Measurements from ENCODE around the gene ESPL1. TPM values are rescaled to one million over a fixed set of nuclear protein-coding genes. Genes with fewer than 3 reads are reported as not detected.

Gene ESPL1
- total RNA-seq, 1 experiment from 2014 or later = 61.4 TPM

DNA sequence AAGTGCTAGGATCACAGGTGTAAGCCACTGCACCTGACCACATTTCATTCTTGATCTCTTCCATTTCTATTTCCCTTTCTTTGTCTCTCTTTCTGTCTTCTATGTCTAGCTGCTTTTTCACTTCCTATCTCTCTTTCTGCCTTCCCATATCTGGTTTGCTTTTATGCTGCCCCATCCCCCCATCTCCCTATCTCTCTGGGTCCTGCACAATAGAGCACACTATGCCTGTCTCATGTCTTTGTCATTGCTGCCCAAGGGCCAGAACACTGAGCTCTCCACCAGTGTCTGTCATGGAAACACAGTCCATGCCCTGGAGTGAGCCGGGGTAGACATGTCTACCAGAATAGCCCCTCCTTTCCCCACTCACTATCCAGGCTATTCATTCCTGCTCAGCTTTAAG is 23.8 kb upstream of the ESPL1 start (continued):
- TF ChIP-seq, protein P1, sequence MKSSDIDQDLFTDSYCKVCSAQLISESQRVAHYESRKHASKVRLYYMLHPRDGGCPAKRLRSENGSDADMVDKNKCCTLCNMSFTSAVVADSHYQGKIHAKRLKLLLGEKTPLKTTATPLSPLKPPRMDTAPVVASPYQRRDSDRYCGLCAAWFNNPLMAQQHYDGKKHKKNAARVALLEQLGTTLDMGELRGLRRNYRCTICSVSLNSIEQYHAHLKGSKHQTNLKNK (CRISPR knock-in tag; IDR thresholded peaks at IDR 0.05) = no peak
- TF ChIP-seq, protein P2, sequence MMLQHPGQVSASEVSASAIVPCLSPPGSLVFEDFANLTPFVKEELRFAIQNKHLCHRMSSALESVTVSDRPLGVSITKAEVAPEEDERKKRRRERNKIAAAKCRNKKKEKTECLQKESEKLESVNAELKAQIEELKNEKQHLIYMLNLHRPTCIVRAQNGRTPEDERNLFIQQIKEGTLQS (CRISPR knock-in tag; conservative IDR thresholded peaks at IDR 0.05) = no peak
- no peak for TF ChIP-seq GABPB1 (CRISPR knock-in tag; IDR thresholded peaks at IDR 0.05)

DNA sequence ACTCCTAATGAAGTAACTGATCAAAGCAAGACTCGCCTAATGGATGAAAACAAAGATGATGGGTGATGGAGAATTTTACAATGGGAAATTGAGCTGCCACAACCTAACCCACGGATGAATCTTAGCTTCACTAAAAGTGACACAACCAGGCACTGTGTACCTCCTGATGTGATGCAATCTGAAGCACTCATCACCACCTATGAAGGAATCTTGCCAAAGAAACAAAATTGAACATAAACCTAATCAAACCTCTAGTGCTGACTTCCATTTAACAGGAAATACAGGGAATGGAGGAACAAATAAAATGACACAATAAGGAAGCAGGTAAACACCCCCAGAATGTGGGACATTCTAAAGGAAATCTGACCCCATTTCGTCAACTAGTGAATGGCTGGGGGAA is 22.8 kb upstream of the ESPL1 start:
- DNase-seq (ENCODE audit: low spot score) (no peak), ATAC-seq (no peak)
- CTCF ChIA-PET = interaction anchor here (0.7 to 5.3 kb wide), 4 partner anchors 21 to 263 kb away, joined by 3 to 44 read pairs (median 15); no protein-coding TSS in a partner anchor
- Mint-ChIP-seq H3K4me3 (no peak overlapping the region), H3K27me3 (ENCODE audit: low read depth) (no peaks in the 10 kb centered on the region), H3K9me3 (0 out of 2 replicates have a peak, but pooled peaks cover 4% of the 10 kb centered on the region), H3K36me3 (no peaks in the 10 kb centered on the region), H3K4me1 (peaks cover 44% of the 10 kb centered on the region), H3K27ac (no peak overlapping the region)
- POLR2A ChIA-PET = no interaction called here
- TF ChIP-seq, protein P3, sequence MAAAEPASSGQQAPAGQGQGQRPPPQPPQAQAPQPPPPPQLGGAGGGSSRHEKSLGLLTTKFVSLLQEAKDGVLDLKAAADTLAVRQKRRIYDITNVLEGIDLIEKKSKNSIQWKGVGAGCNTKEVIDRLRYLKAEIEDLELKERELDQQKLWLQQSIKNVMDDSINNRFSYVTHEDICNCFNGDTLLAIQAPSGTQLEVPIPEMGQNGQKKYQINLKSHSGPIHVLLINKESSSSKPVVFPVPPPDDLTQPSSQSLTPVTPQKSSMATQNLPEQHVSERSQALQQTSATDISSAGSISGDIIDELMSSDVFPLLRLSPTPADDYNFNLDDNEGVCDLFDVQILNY (CRISPR knock-in tag; IDR thresholded peaks at IDR 0.05) = no peak
- TF ChIP-seq ELF4 (CRISPR knock-in tag; IDR thresholded peaks at IDR 0.05; ENCODE audit: low read depth) (no peak), ATF1 (CRISPR knock-in tag; IDR thresholded peaks at IDR 0.05) (no peak), ZNF263 (CRISPR knock-in tag; IDR thresholded peaks at IDR 0.05; ENCODE audit: low read depth) (no peak)
- TF ChIP-seq, protein P4, sequence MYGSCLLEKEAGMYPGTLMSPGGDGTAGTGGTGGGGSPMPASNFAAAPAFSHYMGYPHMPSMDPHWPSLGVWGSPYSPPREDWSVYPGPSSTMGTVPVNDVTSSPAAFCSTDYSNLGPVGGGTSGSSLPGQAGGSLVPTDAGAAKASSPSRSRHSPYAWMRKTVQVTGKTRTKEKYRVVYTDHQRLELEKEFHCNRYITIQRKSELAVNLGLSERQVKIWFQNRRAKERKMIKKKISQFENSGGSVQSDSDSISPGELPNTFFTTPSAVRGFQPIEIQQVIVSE (CRISPR knock-in tag; IDR thresholded peaks at IDR 0.05; ENCODE audit: borderline replicate concordance) = no peak

DNA sequence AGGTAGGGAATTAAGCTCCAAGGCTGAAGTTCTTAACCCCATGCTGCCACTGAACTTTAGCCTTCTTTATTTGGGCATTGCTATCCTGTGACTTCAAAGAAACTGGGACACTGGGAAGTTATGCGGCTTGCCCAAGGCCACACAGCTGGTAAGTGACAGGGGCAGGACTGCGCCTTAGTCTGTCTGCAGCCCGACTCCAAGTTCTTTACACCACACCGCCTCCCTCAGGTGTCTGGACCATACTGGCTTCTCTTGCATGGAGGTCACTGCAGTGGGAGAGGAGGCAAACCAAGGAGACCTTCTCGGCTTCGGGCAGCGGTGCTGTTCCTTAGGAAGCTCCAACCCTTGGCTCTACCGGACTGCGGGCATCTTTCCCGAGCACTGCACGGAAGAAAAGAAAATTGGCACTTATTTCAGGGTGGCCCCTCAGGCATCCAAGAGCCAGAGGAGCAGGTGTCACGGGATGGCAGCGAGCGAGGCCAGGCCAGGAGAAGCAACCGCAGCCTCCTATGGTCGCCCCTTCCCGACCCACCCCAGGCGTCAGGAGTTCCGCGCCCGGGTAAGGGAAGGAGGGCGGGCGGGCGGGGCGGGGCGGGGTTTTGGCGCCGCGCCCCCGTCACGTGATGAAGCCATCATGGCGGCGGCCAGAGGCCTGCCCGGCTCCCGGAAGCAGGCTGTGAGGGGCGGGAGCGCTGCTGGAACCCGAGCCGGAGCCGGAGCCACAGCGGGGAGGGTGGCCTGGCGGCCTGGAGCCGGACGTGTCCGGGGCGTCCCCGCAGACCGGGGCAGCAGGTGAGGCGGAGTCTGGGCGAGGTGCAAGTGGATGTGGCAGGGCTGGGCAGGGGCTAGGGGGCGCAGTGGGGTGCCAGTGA is 16.4 kb upstream of the ESPL1 start:
- peaks cover 25% of the 10 kb centered on the region for H3K4me1 Mint-ChIP-seq
- CTCF ChIA-PET = interaction anchor here (0.6 to 12.6 kb wide), 21 partner anchors 9 to 1276 kb away, joined by 3 to 188 read pairs (median 5); partner anchors contain the start of genes AAAS, ESPL1 and PFDN5
- ATAC-seq (peak; percentile 87), DNase-seq (ENCODE audit: low spot score) (peak; percentile 86)
- POLR2A ChIA-PET = interaction anchor here (0.7 to 1.2 kb wide), 8 partner anchors 11 to 71 kb away, joined by 3 to 6 read pairs (median 4); partner anchors contain the start of genes CSAD, ESPL1 and ZNF740
- H3K9me3 Mint-ChIP-seq = no peaks in the 10 kb centered on the region
- peak overlapping the region; percentile 93 for H3K4me3 Mint-ChIP-seq
- H3K27ac Mint-ChIP-seq = peak overlapping the region; percentile 94
- H3K27me3 Mint-ChIP-seq (ENCODE audit: low read depth) = no peaks in the 10 kb centered on the region
- H3K36me3 Mint-ChIP-seq = peaks cover 4% of the 10 kb centered on the region; the same call in 1 of the 2 replicates
- TF ChIP-seq, protein P5, sequence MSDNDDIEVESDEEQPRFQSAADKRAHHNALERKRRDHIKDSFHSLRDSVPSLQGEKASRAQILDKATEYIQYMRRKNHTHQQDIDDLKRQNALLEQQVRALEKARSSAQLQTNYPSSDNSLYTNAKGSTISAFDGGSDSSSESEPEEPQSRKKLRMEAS (CRISPR knock-in tag; IDR thresholded peaks at IDR 0.05) = peak; percentile 60; the same call in 1 of the 2 replicates
- TF ChIP-seq, protein P6, sequence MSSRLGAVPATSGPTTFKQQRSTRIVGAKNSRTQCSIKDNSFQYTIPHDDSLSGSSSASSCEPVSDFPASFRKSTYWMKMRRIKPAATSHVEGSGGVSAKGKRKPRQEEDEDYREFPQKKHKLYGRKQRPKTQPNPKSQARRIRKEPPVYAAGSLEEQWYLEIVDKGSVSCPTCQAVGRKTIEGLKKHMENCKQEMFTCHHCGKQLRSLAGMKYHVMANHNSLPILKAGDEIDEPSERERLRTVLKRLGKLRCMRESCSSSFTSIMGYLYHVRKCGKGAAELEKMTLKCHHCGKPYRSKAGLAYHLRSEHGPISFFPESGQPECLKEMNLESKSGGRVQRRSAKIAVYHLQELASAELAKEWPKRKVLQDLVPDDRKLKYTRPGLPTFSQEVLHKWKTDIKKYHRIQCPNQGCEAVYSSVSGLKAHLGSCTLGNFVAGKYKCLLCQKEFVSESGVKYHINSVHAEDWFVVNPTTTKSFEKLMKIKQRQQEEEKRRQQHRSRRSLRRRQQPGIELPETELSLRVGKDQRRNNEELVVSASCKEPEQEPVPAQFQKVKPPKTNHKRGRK (CRISPR knock-in tag; IDR thresholded peaks at IDR 0.05; ENCODE audit: borderline replicate concordance) = no peak
- TF ChIP-seq, protein P7, sequence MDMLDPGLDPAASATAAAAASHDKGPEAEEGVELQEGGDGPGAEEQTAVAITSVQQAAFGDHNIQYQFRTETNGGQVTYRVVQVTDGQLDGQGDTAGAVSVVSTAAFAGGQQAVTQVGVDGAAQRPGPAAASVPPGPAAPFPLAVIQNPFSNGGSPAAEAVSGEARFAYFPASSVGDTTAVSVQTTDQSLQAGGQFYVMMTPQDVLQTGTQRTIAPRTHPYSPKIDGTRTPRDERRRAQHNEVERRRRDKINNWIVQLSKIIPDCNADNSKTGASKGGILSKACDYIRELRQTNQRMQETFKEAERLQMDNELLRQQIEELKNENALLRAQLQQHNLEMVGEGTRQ (CRISPR knock-in tag; IDR thresholded peaks at IDR 0.05) = peak; percentile 95
- TF ChIP-seq, protein P8, sequence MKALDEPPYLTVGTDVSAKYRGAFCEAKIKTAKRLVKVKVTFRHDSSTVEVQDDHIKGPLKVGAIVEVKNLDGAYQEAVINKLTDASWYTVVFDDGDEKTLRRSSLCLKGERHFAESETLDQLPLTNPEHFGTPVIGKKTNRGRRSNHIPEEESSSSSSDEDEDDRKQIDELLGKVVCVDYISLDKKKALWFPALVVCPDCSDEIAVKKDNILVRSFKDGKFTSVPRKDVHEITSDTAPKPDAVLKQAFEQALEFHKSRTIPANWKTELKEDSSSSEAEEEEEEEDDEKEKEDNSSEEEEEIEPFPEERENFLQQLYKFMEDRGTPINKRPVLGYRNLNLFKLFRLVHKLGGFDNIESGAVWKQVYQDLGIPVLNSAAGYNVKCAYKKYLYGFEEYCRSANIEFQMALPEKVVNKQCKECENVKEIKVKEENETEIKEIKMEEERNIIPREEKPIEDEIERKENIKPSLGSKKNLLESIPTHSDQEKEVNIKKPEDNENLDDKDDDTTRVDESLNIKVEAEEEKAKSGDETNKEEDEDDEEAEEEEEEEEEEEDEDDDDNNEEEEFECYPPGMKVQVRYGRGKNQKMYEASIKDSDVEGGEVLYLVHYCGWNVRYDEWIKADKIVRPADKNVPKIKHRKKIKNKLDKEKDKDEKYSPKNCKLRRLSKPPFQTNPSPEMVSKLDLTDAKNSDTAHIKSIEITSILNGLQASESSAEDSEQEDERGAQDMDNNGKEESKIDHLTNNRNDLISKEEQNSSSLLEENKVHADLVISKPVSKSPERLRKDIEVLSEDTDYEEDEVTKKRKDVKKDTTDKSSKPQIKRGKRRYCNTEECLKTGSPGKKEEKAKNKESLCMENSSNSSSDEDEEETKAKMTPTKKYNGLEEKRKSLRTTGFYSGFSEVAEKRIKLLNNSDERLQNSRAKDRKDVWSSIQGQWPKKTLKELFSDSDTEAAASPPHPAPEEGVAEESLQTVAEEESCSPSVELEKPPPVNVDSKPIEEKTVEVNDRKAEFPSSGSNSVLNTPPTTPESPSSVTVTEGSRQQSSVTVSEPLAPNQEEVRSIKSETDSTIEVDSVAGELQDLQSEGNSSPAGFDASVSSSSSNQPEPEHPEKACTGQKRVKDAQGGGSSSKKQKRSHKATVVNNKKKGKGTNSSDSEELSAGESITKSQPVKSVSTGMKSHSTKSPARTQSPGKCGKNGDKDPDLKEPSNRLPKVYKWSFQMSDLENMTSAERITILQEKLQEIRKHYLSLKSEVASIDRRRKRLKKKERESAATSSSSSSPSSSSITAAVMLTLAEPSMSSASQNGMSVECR (CRISPR knock-in tag; IDR thresholded peaks at IDR 0.05; ENCODE audit: borderline replicate concordance) = peak; percentile 30; the same call in 1 of the 2 replicates
- no peak for TF ChIP-seq TEAD4 (CRISPR knock-in tag; IDR thresholded peaks at IDR 0.05)
- TF ChIP-seq, protein P9, sequence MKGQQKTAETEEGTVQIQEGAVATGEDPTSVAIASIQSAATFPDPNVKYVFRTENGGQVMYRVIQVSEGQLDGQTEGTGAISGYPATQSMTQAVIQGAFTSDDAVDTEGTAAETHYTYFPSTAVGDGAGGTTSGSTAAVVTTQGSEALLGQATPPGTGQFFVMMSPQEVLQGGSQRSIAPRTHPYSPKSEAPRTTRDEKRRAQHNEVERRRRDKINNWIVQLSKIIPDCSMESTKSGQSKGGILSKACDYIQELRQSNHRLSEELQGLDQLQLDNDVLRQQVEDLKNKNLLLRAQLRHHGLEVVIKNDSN (CRISPR knock-in tag; IDR thresholded peaks at IDR 0.05) = peak; percentile 93
- TF ChIP-seq, protein P10, sequence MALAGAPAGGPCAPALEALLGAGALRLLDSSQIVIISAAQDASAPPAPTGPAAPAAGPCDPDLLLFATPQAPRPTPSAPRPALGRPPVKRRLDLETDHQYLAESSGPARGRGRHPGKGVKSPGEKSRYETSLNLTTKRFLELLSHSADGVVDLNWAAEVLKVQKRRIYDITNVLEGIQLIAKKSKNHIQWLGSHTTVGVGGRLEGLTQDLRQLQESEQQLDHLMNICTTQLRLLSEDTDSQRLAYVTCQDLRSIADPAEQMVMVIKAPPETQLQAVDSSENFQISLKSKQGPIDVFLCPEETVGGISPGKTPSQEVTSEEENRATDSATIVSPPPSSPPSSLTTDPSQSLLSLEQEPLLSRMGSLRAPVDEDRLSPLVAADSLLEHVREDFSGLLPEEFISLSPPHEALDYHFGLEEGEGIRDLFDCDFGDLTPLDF (CRISPR knock-in tag; IDR thresholded peaks at IDR 0.05) = 0 out of 2 replicates have a peak, but pooled peaks have one; percentile 49

All from WTC11 (cell line).